Measurements from ENCODE around the gene CD2BP2.

The CD2BP2 gene

DNA sequence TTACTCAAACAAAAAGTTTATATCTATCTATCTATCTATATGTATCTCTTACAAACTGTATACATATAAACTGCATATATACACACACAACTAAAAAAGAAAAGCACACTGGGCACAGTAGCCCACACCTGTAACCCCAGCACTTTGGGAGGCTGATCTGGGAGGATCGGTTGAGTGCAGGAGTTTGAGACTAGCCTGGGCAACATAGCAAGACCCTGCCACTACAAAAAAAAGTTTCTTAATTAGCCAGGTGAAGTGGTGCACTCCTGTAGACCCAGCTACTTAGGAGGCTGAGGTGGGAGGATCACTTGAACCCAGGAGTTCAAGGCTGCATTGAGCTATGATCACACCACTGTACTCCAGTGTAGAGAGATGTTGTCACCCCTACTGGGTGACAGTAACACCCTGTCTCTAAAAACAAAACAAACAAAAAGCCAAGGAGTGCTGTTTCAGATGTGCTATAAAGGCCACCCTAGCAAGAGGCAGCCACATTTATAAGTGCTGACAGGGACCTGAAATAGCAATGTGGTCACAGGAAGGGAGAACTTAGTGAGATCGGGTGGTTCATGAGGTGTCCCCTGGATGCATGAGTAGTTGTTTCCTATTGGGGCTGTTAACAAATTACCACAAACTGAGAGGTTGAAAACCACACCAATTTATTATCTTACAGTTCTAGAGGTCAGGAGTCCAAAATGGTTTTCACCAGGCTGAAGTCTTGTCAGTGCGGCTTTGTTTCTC, 4.8 kb downstream of the CD2BP2 start:
- Histone ChIP-seq H3K27ac (replicated peaks) (no peak overlapping the region), H3K27me3 (ENCODE audit: insufficient read depth, poor library complexity, severe bottlenecking) (no peaks in the 10 kb centered on the region), H3K4me3 (replicated peaks; ENCODE audit: insufficient read depth, low read length) (no peak overlapping the region)
- no peak for DNase-seq (ENCODE audit: low read depth in 1 of 2, low spot score in 1 of 2)
- TF ChIP-seq GABPA (IDR thresholded peaks at IDR 0.05; ENCODE audit: low read depth) (no peak), POLR2AphosphoS5 (IDR thresholded peaks at IDR 0.05; ENCODE audit: low read depth) (no peak), SPI1 (IDR thresholded peaks at IDR 0.05; ENCODE audit: borderline replicate concordance, low read depth) (no peak)

DNA sequence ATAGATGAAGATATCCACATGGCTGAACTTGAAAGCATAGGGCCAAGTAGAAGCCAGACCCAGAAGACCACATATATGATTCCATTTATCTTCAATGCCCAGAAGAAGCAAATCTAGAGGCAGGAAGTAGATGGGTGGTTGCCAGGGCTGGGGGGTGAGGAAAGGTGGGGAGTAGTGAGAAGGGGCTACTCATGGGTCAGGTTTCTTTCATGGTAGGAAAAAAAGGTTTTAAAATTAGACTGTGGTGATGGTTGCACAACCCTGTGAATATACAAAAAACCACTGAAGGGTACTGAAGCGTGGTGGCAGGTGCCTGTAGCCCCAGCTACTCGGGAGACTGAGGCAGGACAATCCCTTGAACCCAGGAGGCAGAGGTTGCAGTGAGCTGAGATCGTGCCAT, 5.4 kb downstream of the CD2BP2 start:
- Histone ChIP-seq H3K27me3 (ENCODE audit: insufficient read depth, poor library complexity, severe bottlenecking) (no peaks in the 10 kb centered on the region), H3K4me3 (replicated peaks; ENCODE audit: insufficient read depth, low read length) (no peak overlapping the region), H3K27ac (replicated peaks) (no peak overlapping the region)
- DNase-seq (ENCODE audit: low read depth in 1 of 2, low spot score in 1 of 2) = peak in 1 of 2 experiments; percentile 8
- TF ChIP-seq POLR2AphosphoS5 (IDR thresholded peaks at IDR 0.05; ENCODE audit: low read depth) (no peak), SPI1 (IDR thresholded peaks at IDR 0.05; ENCODE audit: borderline replicate concordance, low read depth) (no peak), GABPA (IDR thresholded peaks at IDR 0.05; ENCODE audit: low read depth) (no peak)
- TF ChIP-seq, protein P1, sequence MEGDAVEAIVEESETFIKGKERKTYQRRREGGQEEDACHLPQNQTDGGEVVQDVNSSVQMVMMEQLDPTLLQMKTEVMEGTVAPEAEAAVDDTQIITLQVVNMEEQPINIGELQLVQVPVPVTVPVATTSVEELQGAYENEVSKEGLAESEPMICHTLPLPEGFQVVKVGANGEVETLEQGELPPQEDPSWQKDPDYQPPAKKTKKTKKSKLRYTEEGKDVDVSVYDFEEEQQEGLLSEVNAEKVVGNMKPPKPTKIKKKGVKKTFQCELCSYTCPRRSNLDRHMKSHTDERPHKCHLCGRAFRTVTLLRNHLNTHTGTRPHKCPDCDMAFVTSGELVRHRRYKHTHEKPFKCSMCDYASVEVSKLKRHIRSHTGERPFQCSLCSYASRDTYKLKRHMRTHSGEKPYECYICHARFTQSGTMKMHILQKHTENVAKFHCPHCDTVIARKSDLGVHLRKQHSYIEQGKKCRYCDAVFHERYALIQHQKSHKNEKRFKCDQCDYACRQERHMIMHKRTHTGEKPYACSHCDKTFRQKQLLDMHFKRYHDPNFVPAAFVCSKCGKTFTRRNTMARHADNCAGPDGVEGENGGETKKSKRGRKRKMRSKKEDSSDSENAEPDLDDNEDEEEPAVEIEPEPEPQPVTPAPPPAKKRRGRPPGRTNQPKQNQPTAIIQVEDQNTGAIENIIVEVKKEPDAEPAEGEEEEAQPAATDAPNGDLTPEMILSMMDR (IDR thresholded peaks at IDR 0.05; ENCODE audit: insufficient read depth, low read length) = no peak
- TF ChIP-seq, protein P2, sequence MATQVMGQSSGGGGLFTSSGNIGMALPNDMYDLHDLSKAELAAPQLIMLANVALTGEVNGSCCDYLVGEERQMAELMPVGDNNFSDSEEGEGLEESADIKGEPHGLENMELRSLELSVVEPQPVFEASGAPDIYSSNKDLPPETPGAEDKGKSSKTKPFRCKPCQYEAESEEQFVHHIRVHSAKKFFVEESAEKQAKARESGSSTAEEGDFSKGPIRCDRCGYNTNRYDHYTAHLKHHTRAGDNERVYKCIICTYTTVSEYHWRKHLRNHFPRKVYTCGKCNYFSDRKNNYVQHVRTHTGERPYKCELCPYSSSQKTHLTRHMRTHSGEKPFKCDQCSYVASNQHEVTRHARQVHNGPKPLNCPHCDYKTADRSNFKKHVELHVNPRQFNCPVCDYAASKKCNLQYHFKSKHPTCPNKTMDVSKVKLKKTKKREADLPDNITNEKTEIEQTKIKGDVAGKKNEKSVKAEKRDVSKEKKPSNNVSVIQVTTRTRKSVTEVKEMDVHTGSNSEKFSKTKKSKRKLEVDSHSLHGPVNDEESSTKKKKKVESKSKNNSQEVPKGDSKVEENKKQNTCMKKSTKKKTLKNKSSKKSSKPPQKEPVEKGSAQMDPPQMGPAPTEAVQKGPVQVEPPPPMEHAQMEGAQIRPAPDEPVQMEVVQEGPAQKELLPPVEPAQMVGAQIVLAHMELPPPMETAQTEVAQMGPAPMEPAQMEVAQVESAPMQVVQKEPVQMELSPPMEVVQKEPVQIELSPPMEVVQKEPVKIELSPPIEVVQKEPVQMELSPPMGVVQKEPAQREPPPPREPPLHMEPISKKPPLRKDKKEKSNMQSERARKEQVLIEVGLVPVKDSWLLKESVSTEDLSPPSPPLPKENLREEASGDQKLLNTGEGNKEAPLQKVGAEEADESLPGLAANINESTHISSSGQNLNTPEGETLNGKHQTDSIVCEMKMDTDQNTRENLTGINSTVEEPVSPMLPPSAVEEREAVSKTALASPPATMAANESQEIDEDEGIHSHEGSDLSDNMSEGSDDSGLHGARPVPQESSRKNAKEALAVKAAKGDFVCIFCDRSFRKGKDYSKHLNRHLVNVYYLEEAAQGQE (IDR thresholded peaks at IDR 0.05; ENCODE audit: insufficient replicate concordance, low read depth) = no peak

DNA sequence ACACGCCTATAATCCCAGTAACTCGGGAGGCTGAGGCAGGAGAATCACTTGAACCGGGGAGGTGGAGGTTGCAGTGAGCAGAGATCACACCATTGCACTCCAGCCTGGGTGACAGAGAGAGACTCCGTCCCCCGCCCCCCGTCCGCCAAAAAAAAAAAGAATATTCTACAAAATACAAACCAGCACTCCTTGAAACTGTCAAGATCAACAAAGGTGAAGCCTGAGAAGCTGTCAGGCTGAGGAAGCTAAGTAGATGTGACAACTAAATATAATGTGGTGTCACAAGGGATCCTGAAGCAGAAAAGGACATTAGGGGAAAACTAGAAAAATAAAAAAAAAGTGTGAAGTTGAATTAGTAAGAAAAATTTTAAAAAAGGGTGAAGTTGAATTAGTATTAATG, 6.2 kb downstream of the CD2BP2 start:
- no peaks in the 10 kb centered on the region for H3K27me3 ChIP-seq (ENCODE audit: insufficient read depth, poor library complexity, severe bottlenecking)
- H3K27ac ChIP-seq (replicated peaks) = no peak overlapping the region
- TF ChIP-seq POLR2AphosphoS5 (IDR thresholded peaks at IDR 0.05; ENCODE audit: low read depth) (no peak), SPI1 (IDR thresholded peaks at IDR 0.05; ENCODE audit: borderline replicate concordance, low read depth) (no peak), GABPA (IDR thresholded peaks at IDR 0.05; ENCODE audit: low read depth) (no peak)
- TF ChIP-seq, protein P1 (IDR thresholded peaks at IDR 0.05; ENCODE audit: insufficient read depth, low read length) = no peak
- TF ChIP-seq, protein P2 (IDR thresholded peaks at IDR 0.05; ENCODE audit: insufficient replicate concordance, low read depth) = no peak
- H3K4me3 ChIP-seq (replicated peaks; ENCODE audit: insufficient read depth, low read length) = no peak overlapping the region
- no peak for DNase-seq (ENCODE audit: low read depth in 1 of 2, low spot score in 1 of 2)

DNA sequence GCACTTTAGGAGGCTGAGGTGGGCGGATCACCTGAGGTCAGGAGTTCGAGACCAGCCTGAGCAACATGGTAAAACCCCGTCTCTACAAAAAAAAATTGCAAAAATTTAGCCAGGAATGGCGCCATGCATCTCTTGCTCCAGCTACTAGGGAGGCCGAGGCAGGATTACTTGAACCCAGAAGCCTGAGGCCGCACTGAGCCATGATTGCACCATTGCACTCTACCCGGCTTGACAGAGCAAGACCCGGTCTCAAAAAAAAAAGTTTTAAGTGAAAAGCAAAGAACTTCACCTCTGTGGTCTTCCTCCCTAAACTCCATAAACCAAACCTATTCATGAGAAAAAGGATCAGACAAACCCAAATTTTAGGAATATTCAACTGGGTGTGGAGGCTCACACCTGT, 7.0 kb downstream of the CD2BP2 start:
- DNase-seq (ENCODE audit: low read depth in 1 of 2, low spot score in 1 of 2) = no peak
- Histone ChIP-seq H3K4me3 (replicated peaks; ENCODE audit: insufficient read depth, low read length) (no peak overlapping the region), H3K27ac (replicated peaks) (no peak overlapping the region), H3K27me3 (ENCODE audit: insufficient read depth, poor library complexity, severe bottlenecking) (no peaks in the 10 kb centered on the region)
- TF ChIP-seq GABPA (IDR thresholded peaks at IDR 0.05; ENCODE audit: low read depth) (no peak), POLR2AphosphoS5 (IDR thresholded peaks at IDR 0.05; ENCODE audit: low read depth) (no peak), SPI1 (IDR thresholded peaks at IDR 0.05; ENCODE audit: borderline replicate concordance, low read depth) (no peak)
- TF ChIP-seq, protein P1 (IDR thresholded peaks at IDR 0.05; ENCODE audit: insufficient read depth, low read length) = no peak
- TF ChIP-seq, protein P2 (IDR thresholded peaks at IDR 0.05; ENCODE audit: insufficient replicate concordance, low read depth) = no peak

All from HL-60 (cell line).